HG03045 (cell line): ENCODE data around the gene PARD3.

ENCODE experiments used
- ATAC-seq: cut with Tn5 transposase; IDR thresholded peaks from one replicate; pipeline ENCODE4 v1.9.1; 2021; ENCODE audit warnings: mild to moderate bottlenecking, moderate library complexity; ENCODE audit not compliant: unreplicated experiment

Gene PARD3

GRCh38 chr10:34698248-34698831 is 116.8 kb downstream of the PARD3 start:
- ATAC-seq, result no peak

GRCh38 chr10:34697351-34698247 is 117.5 kb downstream of the PARD3 start:
- ATAC-seq, result no peak

GRCh38 chr10:34696423-34696822 is 118.7 kb downstream of the PARD3 start:
- ATAC-seq, result no peak

GRCh38 chr10:34690383-34691049 is 124.6 kb downstream of the PARD3 start:
- ATAC-seq, result no peak

GRCh38 chr10:34689053-34689452 is 126.0 kb downstream of the PARD3 start:
- ATAC-seq, result no peak

GRCh38 chr10:34687434-34688210 is 127.5 kb downstream of the PARD3 start:
- ATAC-seq, result no peak

- no peak for ATAC-seq
Observed at GRCh38 chr10:34682580-34682979, 132.5 kb downstream of the PARD3 start.

- ATAC-seq, result no peak
Observed at GRCh38 chr10:34681933-34682332, 133.2 kb downstream of the PARD3 start.

- no peak for ATAC-seq
Observed at GRCh38 chr10:34679177-34679576, 135.9 kb downstream of the PARD3 start.

GRCh38 chr10:34677591-34677990 is 137.5 kb downstream of the PARD3 start:
- no peak for ATAC-seq

GRCh38 chr10:34677132-34677531 is 138.0 kb downstream of the PARD3 start:
- ATAC-seq, result no peak

GRCh38 chr10:34674176-34674575 is 140.9 kb downstream of the PARD3 start:
- no peak for ATAC-seq

- ATAC-seq, result no peak
Observed at GRCh38 chr10:34670081-34670480, 145.0 kb downstream of the PARD3 start.

- no peak for ATAC-seq
Observed at GRCh38 chr10:34669079-34669478, 146.0 kb downstream of the PARD3 start.

GRCh38 chr10:34667177-34667576 is 147.9 kb downstream of the PARD3 start:
- ATAC-seq, result no peak

GRCh38 chr10:34666008-34666704 is 148.9 kb downstream of the PARD3 start:
- ATAC-seq, result peak; percentile 53

- no peak for ATAC-seq
Observed at GRCh38 chr10:34664706-34665105, 150.4 kb downstream of the PARD3 start.

- no peak for ATAC-seq
Observed at GRCh38 chr10:34661580-34661979, 153.5 kb downstream of the PARD3 start.

GRCh38 chr10:34658934-34659333 is 156.2 kb downstream of the PARD3 start:
- ATAC-seq, result no peak

GRCh38 chr10:34656661-34657060 is 158.4 kb downstream of the PARD3 start:
- ATAC-seq, result no peak
